Subcutaneous adipose tissue (tissue), 4 donors: Measurements from ENCODE around the gene CCDC88C. TPM values are rescaled to one million over a fixed set of nuclear protein-coding genes. Genes with fewer than 3 reads are reported as not detected.

Source experiments
- total RNA-seq, 4 donors: library from RNA; depleted of rRNA; stranded (reverse); fragments of >200 nt; gene quantifications; one replicate each; pipeline ENCODE4 v1.1.0, GENCODE V29; 2016
- TF ChIP-seq, protein P1 (sequence below): fragments of 450-650 bp; IDR thresholded peaks from one replicate; pipeline ENCODE4 v1.5.1; 2016; ENCODE audit warnings: low read depth, mild to moderate bottlenecking, control low read depth, antibody characterized with exemption, moderate library complexity

Gene CCDC88C
- total RNA-seq, 4 donors from 2014 or later: 7.3 to 16.2 (median 8.8) TPM

GRCh38 chr14:91394105-91395081 is 23.2 kb downstream of the CCDC88C start:
- TF ChIP-seq, protein P1, sequence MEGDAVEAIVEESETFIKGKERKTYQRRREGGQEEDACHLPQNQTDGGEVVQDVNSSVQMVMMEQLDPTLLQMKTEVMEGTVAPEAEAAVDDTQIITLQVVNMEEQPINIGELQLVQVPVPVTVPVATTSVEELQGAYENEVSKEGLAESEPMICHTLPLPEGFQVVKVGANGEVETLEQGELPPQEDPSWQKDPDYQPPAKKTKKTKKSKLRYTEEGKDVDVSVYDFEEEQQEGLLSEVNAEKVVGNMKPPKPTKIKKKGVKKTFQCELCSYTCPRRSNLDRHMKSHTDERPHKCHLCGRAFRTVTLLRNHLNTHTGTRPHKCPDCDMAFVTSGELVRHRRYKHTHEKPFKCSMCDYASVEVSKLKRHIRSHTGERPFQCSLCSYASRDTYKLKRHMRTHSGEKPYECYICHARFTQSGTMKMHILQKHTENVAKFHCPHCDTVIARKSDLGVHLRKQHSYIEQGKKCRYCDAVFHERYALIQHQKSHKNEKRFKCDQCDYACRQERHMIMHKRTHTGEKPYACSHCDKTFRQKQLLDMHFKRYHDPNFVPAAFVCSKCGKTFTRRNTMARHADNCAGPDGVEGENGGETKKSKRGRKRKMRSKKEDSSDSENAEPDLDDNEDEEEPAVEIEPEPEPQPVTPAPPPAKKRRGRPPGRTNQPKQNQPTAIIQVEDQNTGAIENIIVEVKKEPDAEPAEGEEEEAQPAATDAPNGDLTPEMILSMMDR: no peak

- TF ChIP-seq, protein P1: no peak
Measured at GRCh38 chr14:91392623-91393303, 24.9 kb downstream of the CCDC88C start.

DNA sequence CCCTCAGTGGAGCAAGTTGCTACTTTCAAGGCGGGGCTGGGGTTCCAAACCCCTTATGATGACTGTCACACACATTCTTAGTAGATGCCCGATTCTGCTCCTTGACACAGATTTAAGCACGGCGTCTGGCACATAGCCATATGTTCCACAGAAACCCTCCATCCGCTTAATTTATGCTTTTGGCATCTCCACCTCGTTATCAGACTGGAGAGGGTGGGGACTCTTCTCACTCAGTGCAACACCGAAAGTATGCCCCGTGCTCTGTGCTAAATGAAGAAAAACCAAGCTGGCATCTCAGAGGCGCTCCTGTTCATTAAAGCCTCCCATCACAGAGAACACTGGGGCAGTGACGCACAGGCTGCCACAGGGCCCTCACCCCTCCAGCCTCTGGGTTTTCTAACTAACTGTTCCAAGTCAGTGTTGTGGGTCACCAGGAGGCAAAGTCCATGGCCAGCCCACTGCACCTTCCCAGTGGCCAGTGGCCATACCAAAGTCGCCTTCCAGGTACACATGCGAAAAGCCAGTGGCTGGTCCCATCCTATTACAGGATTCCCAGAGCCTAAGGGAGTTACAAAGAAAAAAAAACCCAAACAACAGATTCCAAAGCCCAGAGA is 27.3 kb downstream of the CCDC88C start:
- TF ChIP-seq, protein P1: no peak

DNA sequence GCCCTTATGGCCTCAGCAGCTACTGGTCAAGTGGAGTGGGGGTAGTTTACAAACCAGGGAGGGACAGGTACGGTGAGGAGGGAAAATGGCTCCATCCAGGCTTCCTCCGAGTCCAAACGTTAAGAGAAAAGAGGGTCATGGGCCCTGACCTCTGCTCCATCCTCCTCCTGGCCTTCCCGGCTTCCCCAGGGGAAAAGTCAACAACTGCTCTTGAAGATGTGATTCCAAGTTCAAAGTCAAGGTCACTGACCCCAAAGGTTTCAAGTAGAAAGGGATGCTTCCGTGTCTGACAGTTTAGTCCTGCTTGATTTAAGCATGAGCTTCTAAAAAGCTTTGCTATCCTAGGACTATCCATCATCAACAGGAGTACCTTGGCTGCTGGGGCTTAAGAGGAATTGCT is 28.5 kb downstream of the CCDC88C start:
- TF ChIP-seq, protein P1: no peak

- TF ChIP-seq, protein P1: no peak
Measured at GRCh38 chr14:91388551-91388975, 29.1 kb downstream of the CCDC88C start.

- TF ChIP-seq, protein P1: no peak
Measured at GRCh38 chr14:91387951-91388381, 29.7 kb downstream of the CCDC88C start.
